ENCODE results near the gene ZNF416. TPM values are rescaled to one million over a fixed set of nuclear protein-coding genes. Genes with fewer than 3 reads are reported as not detected.

ZNF416 gene
- total RNA-seq, 1 donor from 2014 or later, result 4.1 TPM

GRCh38 chr19:57559008-57559403 lies 19.7 kb downstream of the ZNF416 start:
- DNase-seq, result peak; percentile 32

GRCh38 chr19:57558525-57558924 lies 20.2 kb downstream of the ZNF416 start:
- DNase-seq, result no peak

GRCh38 chr19:57557659-57558058 lies 21.1 kb downstream of the ZNF416 start:
- no peak for DNase-seq

GRCh38 chr19:57552432-57552831 lies 26.3 kb downstream of the ZNF416 start:
- no peak for DNase-seq

GRCh38 chr19:57546513-57546912 lies 32.2 kb downstream of the ZNF416 start:
- no peak for DNase-seq

GRCh38 chr19:57537953-57538547 lies 40.7 kb downstream of the ZNF416 start:
- DNase-seq, result no peak

GRCh38 chr19:57527136-57527881 lies 51.4 kb downstream of the ZNF416 start, which contains the start of gene ZNF549:
Gene ZNF549, plus strand, starts transcription at chr19:57527356. Its CDS starts 218 bp downstream, at chr19:57527574.
- peak; percentile 90 for DNase-seq

Other genes starting within 250 kb of the ZNF416 start
- gene ZNF304, start 227.6 kb downstream of the ZNF416 start, total RNA-seq, result 10.5 and 11.1 TPM in 2 replicates
- 8.8 and 11.6 TPM in 2 replicates for gene TRAPPC2B, start 215.4 kb downstream of the ZNF416 start, total RNA-seq
- gene ZNF547, start 215.4 kb downstream of the ZNF416 start, total RNA-seq, result 1.9 and 3.6 TPM in 2 replicates
- gene ZNF548, start 189.1 kb downstream of the ZNF416 start, total RNA-seq, result 13.3 and 16.0 TPM in 2 replicates
- gene ZNF17, start 167.8 kb downstream of the ZNF416 start, total RNA-seq, result 10.9 and 11.4 TPM in 2 replicates
- 10.7 and 12.6 TPM in 2 replicates for gene ZNF749, start 143.6 kb downstream of the ZNF416 start, total RNA-seq
- gene VN1R1, start 121.8 kb downstream of the ZNF416 start, total RNA-seq, result 0.28 and 0.34 TPM in 2 replicates
- gene ZNF772, start 101.3 kb downstream of the ZNF416 start, total RNA-seq, result 19.3 and 22.3 TPM in 2 replicates
- gene ZNF419, start 91.2 kb downstream of the ZNF416 start, total RNA-seq, result 7.8 and 12.6 TPM in 2 replicates
- gene ZNF773, start 79.0 kb downstream of the ZNF416 start, total RNA-seq, result 15.3 and 17.5 TPM in 2 replicates
- gene ZNF549, start 51.6 kb downstream of the ZNF416 start, total RNA-seq, result 4.8 and 5.8 TPM in 2 replicates
- 6.4 and 8.0 TPM in 2 replicates for gene ZNF550, start 19.0 kb downstream of the ZNF416 start, total RNA-seq
- 5.3 and 6.1 TPM in 2 replicates for gene ZIK1, start 5.2 kb upstream of the ZNF416 start, total RNA-seq
- gene ZNF530, start 21.0 kb upstream of the ZNF416 start, total RNA-seq, result 2.7 and 4.5 TPM in 2 replicates
- 17.6 and 24.0 TPM in 2 replicates for gene ZNF134, start 35.3 kb upstream of the ZNF416 start, total RNA-seq
- gene ZNF211, start 54.3 kb upstream of the ZNF416 start, total RNA-seq, result 9.9 and 11.2 TPM in 2 replicates
- not detected in 2 replicates for gene ZSCAN4, start 90.0 kb upstream of the ZNF416 start, total RNA-seq
- 8.9 and 9.5 TPM in 2 replicates for gene ZNF551, start 103.1 kb upstream of the ZNF416 start, total RNA-seq
- gene ZNF154, start 130.3 kb upstream of the ZNF416 start, total RNA-seq, result 1.3 and 2.4 TPM in 2 replicates
- gene ZNF671, start 148.7 kb upstream of the ZNF416 start, total RNA-seq, result 9.8 and 10.0 TPM in 2 replicates
- 14.6 and 18.1 TPM in 2 replicates for gene ZNF776, start 167.9 kb upstream of the ZNF416 start, total RNA-seq
- gene ZNF586, start 190.8 kb upstream of the ZNF416 start, total RNA-seq, result 13.1 and 31.0 TPM in 2 replicates
- 7.4 and 9.9 TPM in 2 replicates for gene ZNF552, start 236.0 kb upstream of the ZNF416 start, total RNA-seq

All from dermis blood vessel endothelial cell (primary cell).